NCI-H1105 (cell line): ENCODE data around the gene STPG3.
"Not testable (repeated sequence)": the region's sequence is repeated elsewhere in the genome, so short reads cannot be mapped to it uniquely, and the experiment has no call there.

Experiments
- DNase-seq: peaks from one replicate; lab custom pipeline; 2025; lab: John Stamatoyannopoulos, UW

Gene STPG3

GRCh38 chr9:137245450-137246421 is 5.3 kb upstream of the STPG3 start:
- no peak for DNase-seq

- DNase-seq, result no peak
Observed at GRCh38 chr9:137247135-137247915, 3.8 kb upstream of the STPG3 start.

GRCh38 chr9:137247916-137248175 is 3.2 kb upstream of the STPG3 start:
- no peak for DNase-seq

GRCh38 chr9:137250329-137251193 is 525 bp upstream of the STPG3 start:
- DNase-seq, result no peak

- no peak for DNase-seq
Observed at GRCh38 chr9:137251490-137252268, 593 bp downstream of the STPG3 start.

- no peak for DNase-seq
Observed at GRCh38 chr9:137252555-137253506, 1.7 kb downstream of the STPG3 start.

GRCh38 chr9:137253717-137254623 is 2.9 kb downstream of the STPG3 start:
- DNase-seq, result no peak

- peak; percentile 76 for DNase-seq
Observed at GRCh38 chr9:137254624-137255447, 3.8 kb downstream of the STPG3 start, which contains the start of gene NELFB. Gene NELFB, plus strand, starts transcription at chr9:137255327.

GRCh38 chr9:137255448-137256114 is 4.5 kb downstream of the STPG3 start:
- no peak for DNase-seq

GRCh38 chr9:137256362-137256761 is 5.3 kb downstream of the STPG3 start:
- no peak for DNase-seq

- DNase-seq, result no peak
Observed at GRCh38 chr9:137256856-137257255, 5.8 kb downstream of the STPG3 start.

GRCh38 chr9:137262173-137262908 is 11.3 kb downstream of the STPG3 start:
- DNase-seq, result not testable (repeated sequence)

GRCh38 chr9:137262909-137263285 is 11.8 kb downstream of the STPG3 start:
- DNase-seq, result no peak

GRCh38 chr9:137263506-137263905 is 12.4 kb downstream of the STPG3 start:
- no peak for DNase-seq

GRCh38 chr9:137264067-137264466 is 13.0 kb downstream of the STPG3 start:
- no peak for DNase-seq

- no peak for DNase-seq
Observed at GRCh38 chr9:137265496-137266161, 14.5 kb downstream of the STPG3 start.

- no peak for DNase-seq
Observed at GRCh38 chr9:137266162-137266527, 15.1 kb downstream of the STPG3 start.
